HCT116 (cell line): ENCODE results near the gene USP12. TPM values are rescaled to one million over a fixed set of nuclear protein-coding genes. Genes with fewer than 3 reads are reported as not detected.

ENCODE experiments used
- ATAC-seq: fragments of 200-7000 bp; cut with Tn5 transposase; 2 replicates; pipeline ENCODE4 v1.9.1; 2020; ENCODE audit warnings: mild to moderate bottlenecking, moderate library complexity
- BruUV-seq: library from RNA; stranded (reverse); fragments of 400-500 nt; replicated peaks from 2 replicates; lab custom pipeline; 2021; lab: Mats Ljungman, UMichigan
- CTCF ChIA-PET: fragments of 300-600 bp; sonication (Branson Sonifier 250); formaldehyde crosslinking; loops from one replicate; lab custom pipeline; 2021; ENCODE audit warnings: antibody characterized with exemption; lab: Charles Lee
- POLR2A ChIA-PET: fragments of 300-600, 350-600 bp; sonication (Branson Sonifier 250); formaldehyde crosslinking; loops from one replicate; lab custom pipeline; 2021; ENCODE audit warnings: antibody characterized with exemption; lab: Charles Lee
- RAD21 ChIA-PET, 2 experiments: fragments of 300-600 bp; sonication (Branson Sonifier 250); formaldehyde crosslinking; loops; one replicate each; lab custom pipeline; 2023; ENCODE audit warnings: low total read pairs in 2 of 2; ENCODE audit not compliant: uncharacterized antibody in 2 of 2, unreplicated experiment in 2 of 2, low non-redundant PET in 1 of 2; lab: Charles Lee
- DNase-seq: peaks from one replicate; pipeline ENCODE4 v3.0.0-alpha.2; 2010; ENCODE audit warnings: low read depth, low spot score
- H2AFZ ChIP-seq: fragments of 200-600 bp; shearing (Covaris generic), sonication (generic); 2 replicates; pipeline ENCODE4 v1.6.1; 2017; ENCODE audit warnings: low read depth, mixed run types, mixed read lengths, antibody characterized with exemption, low read length; ENCODE audit not compliant: poor library complexity, severe bottlenecking
- H3K27ac ChIP-seq: 2 replicates; pipeline ENCODE4 v1.5.1; 2012; ENCODE audit warnings: low read depth, low read length
- H3K27me3 ChIP-seq: fragments of 200-600 bp; sonication (generic); 2 replicates; pipeline ENCODE4 v1.6.1; 2016; ENCODE audit warnings: mixed run types, low read length, mixed read lengths; ENCODE audit not compliant: insufficient read depth
- H3K36me3 ChIP-seq, 2 experiments: fragments of 200-500 bp in 1 of 2; fragments of 200-600 bp in 1 of 2; sonication (Bioruptor generic) in 1 of 2; sonication (generic) in 1 of 2; 2 replicates each; pipeline versions ENCODE4 v1.5.1 to v1.6.1; 2014 to 2016; ENCODE audit warnings: low read length in 2 of 2, inconsistent platforms in 1 of 2, mixed read lengths in 1 of 2, mixed run types in 1 of 2; ENCODE audit not compliant: insufficient read depth in 2 of 2, control insufficient read depth in 1 of 2
- H3K4me1 ChIP-seq, 2 experiments: fragments of 200-600 bp in 1 of 2; sonication (generic) in 1 of 2; 2 replicates each; pipeline versions ENCODE4 v1.5.1 to v1.6.1; 2012 to 2017; ENCODE audit warnings: low read length in 2 of 2, inconsistent platforms in 1 of 2, mild to moderate bottlenecking in 1 of 2, mixed read lengths in 1 of 2, mixed run types in 1 of 2, moderate library complexity in 1 of 2; ENCODE audit not compliant: insufficient read depth in 2 of 2, control insufficient read depth in 1 of 2
- H3K4me2 ChIP-seq: fragments of 200-600 bp; sonication (generic); 2 replicates; pipeline ENCODE4 v1.6.1; 2017; ENCODE audit warnings: mixed run types, low read length, mixed read lengths
- H3K4me3 ChIP-seq, 2 experiments: fragments of 200-600 bp in 1 of 2; sonication (generic) in 1 of 2; replicated peaks in 1 of 2; 2 replicates each; pipeline ENCODE4 v1.5.1; 2011 to 2016; ENCODE audit warnings: low read length in 2 of 2, control low read depth in 1 of 2, low read depth in 1 of 2, mild to moderate bottlenecking in 1 of 2, mixed read lengths in 1 of 2, mixed run types in 1 of 2
- H3K79me2 ChIP-seq: fragments of 200-600 bp; sonication (generic); 2 replicates; pipeline ENCODE4 v1.6.1; 2017; ENCODE audit warnings: mild to moderate bottlenecking, mixed run types, low read length, moderate library complexity, mixed read lengths; ENCODE audit not compliant: insufficient read depth
- H3K9ac ChIP-seq: fragments of 200-600 bp; sonication (generic); 2 replicates; pipeline ENCODE4 v1.6.1; 2016; ENCODE audit warnings: low read length, mixed read lengths
- H3K9me2 ChIP-seq: fragments of 200-600 bp; sonication (generic), shearing (Covaris generic); 2 replicates; pipeline ENCODE4 v1.6.1; 2017; ENCODE audit warnings: mixed run types, mild to moderate bottlenecking, moderate library complexity; ENCODE audit not compliant: insufficient read depth
- H3K9me3 ChIP-seq, 2 experiments: fragments of 200-500 bp in 1 of 2; fragments of 200-600 bp in 1 of 2; sonication (Bioruptor generic) in 1 of 2; sonication (generic) in 1 of 2; 2 replicates each; pipeline ENCODE4 v1.6.1; 2014 to 2017; ENCODE audit warnings: low read length in 2 of 2, mixed read lengths in 2 of 2, inconsistent platforms in 1 of 2, low read depth in 1 of 2, mild to moderate bottlenecking in 1 of 2, mixed run types in 1 of 2, moderate library complexity in 1 of 2; ENCODE audit not compliant: control insufficient read depth in 1 of 2, insufficient read depth in 1 of 2
- H4K20me1 ChIP-seq: fragments of 200-600 bp; sonication (generic), shearing (Covaris generic); 2 replicates; pipeline ENCODE4 v1.6.1; 2017; ENCODE audit warnings: mixed run types, mild to moderate bottlenecking, moderate library complexity; ENCODE audit not compliant: insufficient read depth
- CBX3 ChIP-seq: IDR thresholded peaks from 2 replicates; pipeline ENCODE4 v1.6.1; 2012; ENCODE audit warnings: low read depth
- CEBPB ChIP-seq: IDR thresholded peaks from 2 replicates; pipeline ENCODE4 v1.6.1; 2012; ENCODE audit warnings: low read depth
- CTCF ChIP-seq, 3 experiments: fragments of 200-600 bp in 1 of 3; sonication (generic) in 1 of 3; IDR thresholded peaks in 2 of 3; conservative IDR thresholded peaks in 1 of 3; 2 replicates each; pipeline ENCODE4 v1.5.1; 2012 to 2017; ENCODE audit warnings: low read depth in 2 of 3, low read length in 2 of 3, antibody characterized with exemption in 1 of 3, borderline replicate concordance in 1 of 3, control low read depth in 1 of 3, mild to moderate bottlenecking in 1 of 3, mixed read lengths in 1 of 3, mixed run types in 1 of 3, moderate library complexity in 1 of 3; ENCODE audit not compliant: insufficient read depth in 1 of 3
- ELF1 ChIP-seq: IDR thresholded peaks from 2 replicates; pipeline ENCODE4 v1.6.1; 2012; ENCODE audit warnings: low read depth, borderline replicate concordance
- EZH2 ChIP-seq: fragments of 200-600 bp; sonication (generic); IDR thresholded peaks from 2 replicates; pipeline ENCODE4 v1.6.1; 2017; ENCODE audit warnings: antibody characterized with exemption, mixed run types
- EZH2phosphoT487 ChIP-seq: fragments of 200-600 bp; IDR thresholded peaks from 2 replicates; pipeline ENCODE4 v1.6.1; 2018; ENCODE audit warnings: antibody characterized with exemption, borderline replicate concordance
- FOSL1 ChIP-seq: IDR thresholded peaks from 2 replicates; pipeline ENCODE4 v1.6.1; 2012; ENCODE audit warnings: low read depth
- JUND ChIP-seq: IDR thresholded peaks from 2 replicates; pipeline ENCODE4 v1.6.1; 2012
- MAX ChIP-seq: IDR thresholded peaks from 2 replicates; pipeline ENCODE4 v1.6.1; 2012
- POLR2AphosphoS5 ChIP-seq: IDR thresholded peaks from 2 replicates; pipeline ENCODE4 v1.6.1; 2011; ENCODE audit warnings: mild to moderate bottlenecking, low read depth, low read length, moderate library complexity
- RAD21 ChIP-seq: IDR thresholded peaks from 2 replicates; pipeline ENCODE4 v1.6.1; 2012; ENCODE audit warnings: low read depth, mild to moderate bottlenecking
- REST ChIP-seq: IDR thresholded peaks from 2 replicates; pipeline ENCODE4 v1.6.1; 2012; ENCODE audit warnings: low read depth
- SIN3A ChIP-seq: IDR thresholded peaks from 2 replicates; pipeline ENCODE4 v1.6.1; 2012; ENCODE audit warnings: low read depth
- SP1 ChIP-seq: IDR thresholded peaks from 2 replicates; pipeline ENCODE4 v1.6.1; 2012; ENCODE audit warnings: low read depth
- SRF ChIP-seq: IDR thresholded peaks from 2 replicates; pipeline ENCODE4 v1.6.1; 2012; ENCODE audit warnings: low read depth
- ZFX ChIP-seq: fragments of 450-650 bp; IDR thresholded peaks from 2 replicates; pipeline ENCODE4 v1.6.1; 2017
- ZNF274 ChIP-seq: fragments of 200-500 bp; sonication (Bioruptor generic); IDR thresholded peaks from 2 replicates; pipeline ENCODE4 v1.6.1; 2014; ENCODE audit warnings: mild to moderate bottlenecking, low read depth, low read length, inconsistent platforms
- intact Hi-C: fragments of 100-400 bp; cut with micrococcal nuclease; formaldehyde crosslinking; loops from 2 replicates; pipeline ENCODE4 v1.10.0; 2022
- total RNA-seq: library from RNA; stranded (reverse); gene quantifications from one replicate; pipeline ENCODE4 v1.2.1, GENCODE V29; 2021; ENCODE audit not compliant: unreplicated experiment
- TF ChIP-seq, protein P1 (sequence below): IDR thresholded peaks from 2 replicates; pipeline ENCODE4 v1.6.1; 2011; ENCODE audit warnings: mild to moderate bottlenecking, low read length, moderate library complexity; ENCODE audit not compliant: insufficient replicate concordance; ENCODE audit errors: extremely low read depth

USP12 gene
- total RNA-seq, 1 experiment from 2014 or later = 28.3 TPM

- Histone ChIP-seq H3K4me1 (peaks cover 24 to 45% of the 10 kb centered on the region in 2 experiments), H3K36me3 (no peaks in the 10 kb centered on the region), H3K79me2 (no peaks in the 10 kb centered on the region), H4K20me1 (no peaks in the 10 kb centered on the region), H3K9me2 (no peaks in the 10 kb centered on the region), H2AFZ (peak overlapping the region; percentile 39), H3K4me3 (peak overlapping the region; percentile 20 to 35), H3K9ac (peak overlapping the region; percentile 45), H3K4me2 (peak overlapping the region; percentile 65), H3K27me3 (no peaks in the 10 kb centered on the region), H3K27ac (peak overlapping the region; percentile 72), H3K9me3 (no peaks in the 10 kb centered on the region)
- DNase-seq = peak; percentile 96
- ChIA-PET RAD21 (interaction anchor here (0.8 to 1.4 kb wide), 2 partner anchors 11 to 25 kb away, joined by 3 to 4 read pairs; no protein-coding TSS in a partner anchor), CTCF (interaction anchor here (1.0 to 1.7 kb wide), 2 partner anchors 12 to 167 kb away, joined by 3 to 6 read pairs; no protein-coding TSS in a partner anchor), POLR2A (interaction anchor here (1.0 to 3.4 kb wide), 6 partner anchors 11 to 56 kb away, joined by 3 to 11 read pairs (median 6); partner anchors contain the start of gene RPL21)
- intact Hi-C loops = no loop called here
- BruUV-seq = TSS peak; percentile 70
- peak; percentile 98 for ATAC-seq
- no peak for TF ChIP-seq REST
- peak; percentile 97 for TF ChIP-seq JUND
- peak; percentile 87 for TF ChIP-seq CBX3
- no peak for TF ChIP-seq ZNF274
- peak; percentile 97 for TF ChIP-seq FOSL1
- no peak for TF ChIP-seq EZH2
- TF ChIP-seq CTCF (IDR thresholded peaks at IDR 0.05 in 2 of 3, conservative IDR thresholded peaks at IDR 0.05 in 1 of 3; ENCODE audit: borderline replicate concordance in 1 of 3, insufficient read depth in 1 of 3, low read depth in 2 of 3, low read length in 2 of 3) = 0 out of 6 replicates have a peak, but pooled peaks of 1 of the 3 experiments have one; percentile 1
- TF ChIP-seq MAX = 0 out of 2 replicates have a peak, but pooled peaks have one; percentile 30
- TF ChIP-seq SRF = 0 out of 2 replicates have a peak, but pooled peaks have one; percentile 69
- TF ChIP-seq, protein P1, sequence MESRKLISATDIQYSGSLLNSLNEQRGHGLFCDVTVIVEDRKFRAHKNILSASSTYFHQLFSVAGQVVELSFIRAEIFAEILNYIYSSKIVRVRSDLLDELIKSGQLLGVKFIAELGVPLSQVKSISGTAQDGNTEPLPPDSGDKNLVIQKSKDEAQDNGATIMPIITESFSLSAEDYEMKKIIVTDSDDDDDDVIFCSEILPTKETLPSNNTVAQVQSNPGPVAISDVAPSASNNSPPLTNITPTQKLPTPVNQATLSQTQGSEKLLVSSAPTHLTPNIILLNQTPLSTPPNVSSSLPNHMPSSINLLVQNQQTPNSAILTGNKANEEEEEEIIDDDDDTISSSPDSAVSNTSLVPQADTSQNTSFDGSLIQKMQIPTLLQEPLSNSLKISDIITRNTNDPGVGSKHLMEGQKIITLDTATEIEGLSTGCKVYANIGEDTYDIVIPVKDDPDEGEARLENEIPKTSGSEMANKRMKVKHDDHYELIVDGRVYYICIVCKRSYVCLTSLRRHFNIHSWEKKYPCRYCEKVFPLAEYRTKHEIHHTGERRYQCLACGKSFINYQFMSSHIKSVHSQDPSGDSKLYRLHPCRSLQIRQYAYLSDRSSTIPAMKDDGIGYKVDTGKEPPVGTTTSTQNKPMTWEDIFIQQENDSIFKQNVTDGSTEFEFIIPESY = no peak
- TF ChIP-seq CEBPB = no peak; the same call in none of the 2 replicates
- TF ChIP-seq POLR2AphosphoS5 = peak; percentile 56
- peak; percentile 43; the same call in 1 of the 2 replicates for TF ChIP-seq SIN3A
- peak; percentile 34; the same call in 1 of the 2 replicates for TF ChIP-seq RAD21
- no peak for TF ChIP-seq ELF1
- TF ChIP-seq ZFX = no peak
- TF ChIP-seq SP1 = peak; percentile 92
- TF ChIP-seq EZH2phosphoT487 = no peak
Observed at GRCh38 chr13:27194895-27195764, 23.5 kb upstream of the USP12 start.
